CD1c-positive myeloid dendritic cell (primary cell): ENCODE data around the gene ZNF462.
"Not testable (repeated sequence)": the region's sequence is repeated elsewhere in the genome, so short reads cannot be mapped to it uniquely, and the experiment has no call there.

Experiments
- DNase-seq: peaks from one replicate; pipeline ENCODE4 v3.0.0-alpha.2; 2016; ENCODE audit errors: extremely low spot score

ZNF462 gene

GRCh38 chr9:106886111-106887046 is 23.4 kb downstream of the ZNF462 start:
- DNase-seq, result no peak

GRCh38 chr9:106887066-106887465 is 24.1 kb downstream of the ZNF462 start:
- DNase-seq, result no peak

- DNase-seq, result no peak
These were observed 26.2 kb downstream of the ZNF462 start for GRCh38 chr9:106889061-106889590.

GRCh38 chr9:106890608-106891007 is 27.6 kb downstream of the ZNF462 start:
- no peak for DNase-seq

GRCh38 chr9:106891286-106891685 is 28.3 kb downstream of the ZNF462 start:
- DNase-seq, result no peak

GRCh38 chr9:106892632-106893031 is 29.7 kb downstream of the ZNF462 start:
- DNase-seq, result no peak

- DNase-seq, result peak; percentile 49
These were observed 30.1 kb downstream of the ZNF462 start for GRCh38 chr9:106893088-106893487.

GRCh38 chr9:106896695-106897094 is 33.7 kb downstream of the ZNF462 start:
- no peak for DNase-seq

GRCh38 chr9:106897236-106897635 is 34.3 kb downstream of the ZNF462 start:
- no peak for DNase-seq

GRCh38 chr9:106897751-106898150 is 34.8 kb downstream of the ZNF462 start:
- no peak for DNase-seq

GRCh38 chr9:106900523-106900922 is 37.6 kb downstream of the ZNF462 start:
- not testable (repeated sequence) for DNase-seq

GRCh38 chr9:106906129-106906528 is 43.2 kb downstream of the ZNF462 start:
- no peak for DNase-seq

- no peak for DNase-seq
These were observed 49.0 kb downstream of the ZNF462 start for GRCh38 chr9:106911951-106912350.

GRCh38 chr9:106913276-106913675 is 50.3 kb downstream of the ZNF462 start:
- no peak for DNase-seq

GRCh38 chr9:106915851-106916250 is 52.9 kb downstream of the ZNF462 start:
- no peak for DNase-seq

GRCh38 chr9:106916466-106917235 is 53.7 kb downstream of the ZNF462 start:
- DNase-seq, result no peak

- no peak for DNase-seq
These were observed 56.0 kb downstream of the ZNF462 start for GRCh38 chr9:106918825-106919509.

GRCh38 chr9:106920091-106920490 is 57.1 kb downstream of the ZNF462 start:
- DNase-seq, result no peak

GRCh38 chr9:106920701-106921283 is 57.8 kb downstream of the ZNF462 start:
- no peak for DNase-seq

- no peak for DNase-seq
These were observed 58.5 kb downstream of the ZNF462 start for GRCh38 chr9:106921341-106921899.

GRCh38 chr9:106922026-106922425 is 59.1 kb downstream of the ZNF462 start:
- no peak for DNase-seq
